ENCODE measurements around the gene MTFMT.
"Not testable (repeated sequence)": the region's sequence is repeated elsewhere in the genome, so short reads cannot be mapped to it uniquely, and the experiment has no call there.

The MTFMT gene

GRCh38 chr15:65059931-65060596 lies 30.6 kb upstream of the MTFMT start:
- DNase-seq = no peak

GRCh38 chr15:65059369-65059750 lies 29.9 kb upstream of the MTFMT start:
- no peak for DNase-seq

- DNase-seq = no peak
Measured at GRCh38 chr15:65058394-65059368, 29.2 kb upstream of the MTFMT start.

GRCh38 chr15:65057549-65057940 lies 28.1 kb upstream of the MTFMT start:
- no peak for DNase-seq

- DNase-seq = no peak
Measured at GRCh38 chr15:65056868-65057548, 27.6 kb upstream of the MTFMT start.

- DNase-seq = no peak
Measured at GRCh38 chr15:65056106-65056505, 26.7 kb upstream of the MTFMT start.

GRCh38 chr15:65055201-65055870 lies 25.9 kb upstream of the MTFMT start:
- no peak for DNase-seq

- DNase-seq = no peak
Measured at GRCh38 chr15:65054333-65055200, 25.1 kb upstream of the MTFMT start.

GRCh38 chr15:65052956-65053355 lies 23.5 kb upstream of the MTFMT start:
- DNase-seq = no peak

- no peak for DNase-seq
Measured at GRCh38 chr15:65051266-65051665, 21.8 kb upstream of the MTFMT start.

- no peak for DNase-seq
Measured at GRCh38 chr15:65050270-65050669, 20.8 kb upstream of the MTFMT start.

- peak; percentile 66 for DNase-seq
Measured at GRCh38 chr15:65049418-65049840, 20.0 kb upstream of the MTFMT start.

- no peak for DNase-seq
Measured at GRCh38 chr15:65048241-65048640, 18.8 kb upstream of the MTFMT start.

- DNase-seq = no peak
Measured at GRCh38 chr15:65044724-65045481, 15.5 kb upstream of the MTFMT start, which contains the start of gene SLC51B. Gene SLC51B, plus strand, starts transcription at chr15:65045387. Its CDS starts 4,618 bp downstream, at chr15:65050005.

- not testable (repeated sequence) for DNase-seq
Measured at GRCh38 chr15:65044218-65044617, 14.8 kb upstream of the MTFMT start.

GRCh38 chr15:65042776-65043327 lies 13.4 kb upstream of the MTFMT start:
- DNase-seq = no peak

- no peak for DNase-seq
Measured at GRCh38 chr15:65041787-65042186, 12.3 kb upstream of the MTFMT start.

GRCh38 chr15:65040461-65040860 lies 11.0 kb upstream of the MTFMT start:
- DNase-seq = no peak

GRCh38 chr15:65038836-65039235 lies 9.4 kb upstream of the MTFMT start:
- no peak for DNase-seq

GRCh38 chr15:65038428-65038827 lies 9.0 kb upstream of the MTFMT start:
- DNase-seq = no peak

- no peak for DNase-seq
Measured at GRCh38 chr15:65037309-65037708, 7.9 kb upstream of the MTFMT start.

All from DMS 273 treated with DMSO at 0.1 percent for 48 hours (cell line).